ENCODE results near the gene FHAD1.

FHAD1 gene

GRCh38 chr1:15343729-15344128 lies 96.7 kb downstream of the FHAD1 start:
- TF ChIP-seq CTCF (IDR thresholded peaks at IDR 0.05; ENCODE audit: low read depth, low read length, missing control alignments) = no peak
- DNase-seq (ENCODE audit: low read depth) = no peak
- no peak overlapping the region for H3K4me3 ChIP-seq (ENCODE audit: low read depth, low read length)

- no peak for TF ChIP-seq CTCF (IDR thresholded peaks at IDR 0.05; ENCODE audit: low read depth, low read length, missing control alignments)
- H3K4me3 ChIP-seq (ENCODE audit: low read depth, low read length) = no peak overlapping the region
- DNase-seq (ENCODE audit: low read depth) = no peak
These were observed 97.4 kb downstream of the FHAD1 start for GRCh38 chr1:15344380-15344779.

GRCh38 chr1:15344800-15345704 lies 98.0 kb downstream of the FHAD1 start:
- no peak for DNase-seq (ENCODE audit: low read depth)
- no peak for TF ChIP-seq CTCF (IDR thresholded peaks at IDR 0.05; ENCODE audit: low read depth, low read length, missing control alignments)
- H3K4me3 ChIP-seq (ENCODE audit: low read depth, low read length) = no peak overlapping the region

GRCh38 chr1:15345705-15346345 lies 98.8 kb downstream of the FHAD1 start:
- no peak for TF ChIP-seq CTCF (IDR thresholded peaks at IDR 0.05; ENCODE audit: low read depth, low read length, missing control alignments)
- no peak overlapping the region for H3K4me3 ChIP-seq (ENCODE audit: low read depth, low read length)
- peak; percentile 22 for DNase-seq (ENCODE audit: low read depth)

GRCh38 chr1:15346346-15347030 lies 99.5 kb downstream of the FHAD1 start:
- DNase-seq (ENCODE audit: low read depth) = no peak
- TF ChIP-seq CTCF (IDR thresholded peaks at IDR 0.05; ENCODE audit: low read depth, low read length, missing control alignments) = no peak
- H3K4me3 ChIP-seq (ENCODE audit: low read depth, low read length) = no peak overlapping the region

- no peak for DNase-seq (ENCODE audit: low read depth)
- no peak for TF ChIP-seq CTCF (IDR thresholded peaks at IDR 0.05; ENCODE audit: low read depth, low read length, missing control alignments)
These were observed 100.2 kb downstream of the FHAD1 start for GRCh38 chr1:15347182-15347581.

More at GRCh38 chr1:15347182-15347581, 100.2 kb downstream of the FHAD1 start:
- H3K4me3 ChIP-seq (ENCODE audit: low read depth, low read length) = no peak overlapping the region

Data from GM12864 (cell line).